Tibial artery (tissue), 4 donors: Measurements from ENCODE around the gene SMCHD1.

Experiments used
- DNase-seq, 2 donors: peaks; one replicate each; pipeline ENCODE4 v3.0.0-alpha.2; 2019
- H3K27ac ChIP-seq, 2 donors: fragments of 200-600 bp; sonication (generic) in 1 of 2; 1 replicate in 1 of 2; 2 replicates in 1 of 2; pipeline ENCODE4 v1.5.1; 2018 to 2019; ENCODE audit warnings: mild to moderate bottlenecking in 1 of 2
- H3K27me3 ChIP-seq, 2 donors: fragments of 200-600 bp; sonication (generic) in 1 of 2; one replicate each; pipeline versions ENCODE4 v1.5.1 to v1.6.0; 2016 to 2019
- H3K36me3 ChIP-seq, 3 donors: fragments of 200-600 bp; sonication (generic) in 2 of 3; one replicate each; pipeline ENCODE4 v1.5.1; 2016 to 2019; ENCODE audit warnings: mild to moderate bottlenecking in 2 of 3
- H3K4me1 ChIP-seq, 4 donors: fragments of 200-600 bp; sonication (generic) in 2 of 4; 1 replicate in 3 of 4; 2 replicates in 1 of 4; pipeline ENCODE4 v1.5.1; 2016 to 2019
- H3K4me3 ChIP-seq, 2 donors: fragments of 200-600 bp; sonication (generic) in 1 of 2; 1 replicate in 1 of 2; 2 replicates in 1 of 2; pipeline ENCODE4 v1.5.1; 2018 to 2019; ENCODE audit warnings: mild to moderate bottlenecking in 2 of 2
- H3K9me3 ChIP-seq, 3 donors: fragments of 200-600 bp; sonication (generic) in 1 of 3; one replicate each; pipeline ENCODE4 v1.5.1; 2016 to 2019
- CTCF ChIP-seq, 2 experiments: fragments of 200-600 bp in 1 of 2; fragments of 450-650 bp in 1 of 2; IDR thresholded peaks; one replicate each; pipeline ENCODE4 v1.5.1; 2017 to 2019; ENCODE audit warnings: antibody characterized with exemption in 2 of 2, mild to moderate bottlenecking in 1 of 2, moderate library complexity in 1 of 2
- intact Hi-C: fragments of 100-400 bp; cut with DNase I; formaldehyde crosslinking; loops from one replicate; pipeline ENCODE4 v1.15.0; 2023; ENCODE audit warnings: low total_unique reads

The SMCHD1 gene

DNA sequence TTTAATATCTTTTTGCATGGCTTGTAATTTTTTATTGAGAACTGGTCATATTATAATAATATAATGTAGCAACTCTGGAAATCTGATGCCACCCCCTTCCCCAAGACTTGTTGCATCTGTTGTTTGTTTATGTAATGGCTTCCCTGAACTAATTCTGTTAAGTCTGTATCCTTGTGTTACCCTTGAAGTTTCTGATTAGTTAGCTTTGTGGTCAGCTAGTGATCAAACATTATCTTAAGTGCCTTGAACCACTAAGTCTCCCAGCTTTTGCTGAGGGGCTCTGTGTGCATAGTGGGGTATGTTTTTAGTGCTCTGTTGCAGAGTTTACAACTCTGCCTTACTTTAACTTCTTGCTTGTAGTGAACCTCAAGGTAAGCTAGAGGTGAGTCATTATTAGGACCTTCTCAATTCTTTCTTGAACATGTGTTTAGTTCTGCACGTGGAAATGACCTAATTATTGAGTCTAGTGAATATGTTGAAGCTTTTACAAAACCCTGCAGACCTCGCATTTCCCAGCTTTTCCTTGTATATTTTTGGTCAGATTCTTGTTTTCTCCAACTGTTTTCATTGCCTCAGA lies 24.8 kb downstream of the SMCHD1 start:
- TF ChIP-seq CTCF (IDR thresholded peaks at IDR 0.05): no peak
- DNase-seq: no peak
- H3K9me3 ChIP-seq: no peaks in the 10 kb centered on the region
- intact Hi-C loops: no loop called here
- no peaks in the 10 kb centered on the region for H3K27me3 ChIP-seq
- H3K4me3 ChIP-seq: no peak overlapping the region
- H3K36me3 ChIP-seq: peaks cover 7 to 25% (median 14%) of the 10 kb centered on the region in 3 donors
- peaks cover 0 to 4% (median 0%) of the 10 kb centered on the region in 4 donors for H3K4me1 ChIP-seq
- no peak overlapping the region for H3K27ac ChIP-seq

DNA sequence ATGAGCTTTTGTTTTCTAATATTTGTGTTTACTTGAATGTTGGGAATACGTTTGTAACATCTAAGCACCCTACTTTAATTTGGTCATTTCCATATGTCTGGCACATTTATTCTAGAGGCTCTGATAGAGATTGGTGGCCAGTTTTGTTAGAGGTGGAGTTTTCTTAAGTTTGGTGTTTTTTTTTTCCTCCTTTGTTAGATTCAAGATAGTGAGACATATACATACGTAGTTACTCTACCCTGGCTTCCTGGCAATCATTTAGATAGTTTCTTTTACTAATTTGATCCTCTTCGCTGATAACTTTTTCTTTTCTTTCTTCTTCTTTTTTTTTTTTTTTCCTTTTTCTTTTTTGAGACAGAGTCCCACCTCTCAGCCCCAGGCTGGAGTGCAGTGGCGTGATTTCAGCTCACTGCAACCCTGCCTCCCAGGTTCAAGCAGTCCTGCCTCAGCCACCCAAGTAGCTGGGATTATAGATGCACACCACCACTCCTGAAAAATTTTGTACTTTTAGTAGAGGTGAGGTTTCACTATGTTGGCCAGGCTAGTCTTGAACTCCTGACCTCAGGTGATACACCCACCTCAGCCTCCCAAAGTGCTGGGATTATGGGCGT lies 26.6 kb downstream of the SMCHD1 start:
- TF ChIP-seq CTCF (IDR thresholded peaks at IDR 0.05): no peak
- peaks cover 0 to 4% (median 0%) of the 10 kb centered on the region in 3 donors for H3K9me3 ChIP-seq
- DNase-seq: no peak
- intact Hi-C loops: no loop called here
- H3K4me1 ChIP-seq: peaks cover 0 to 4% (median 0%) of the 10 kb centered on the region in 4 donors
- no peak overlapping the region for H3K4me3 ChIP-seq
- no peaks in the 10 kb centered on the region for H3K27me3 ChIP-seq
- no peak overlapping the region for H3K27ac ChIP-seq
- peaks cover 13 to 36% (median 29%) of the 10 kb centered on the region in 3 donors for H3K36me3 ChIP-seq

GRCh38 chr18:2683055-2683454 lies 27.5 kb downstream of the SMCHD1 start:
- Histone ChIP-seq H3K4me3 (no peak overlapping the region), H3K4me1 (peaks cover 0 to 4% (median 0%) of the 10 kb centered on the region in 4 donors), H3K27me3 (no peaks in the 10 kb centered on the region), H3K9me3 (peaks cover 0 to 4% (median 0%) of the 10 kb centered on the region in 3 donors), H3K27ac (no peak overlapping the region), H3K36me3 (peaks cover 13 to 41% (median 30%) of the 10 kb centered on the region in 3 donors)
- DNase-seq: no peak
- intact Hi-C loops: no loop called here
- no peak for TF ChIP-seq CTCF (IDR thresholded peaks at IDR 0.05)

DNA sequence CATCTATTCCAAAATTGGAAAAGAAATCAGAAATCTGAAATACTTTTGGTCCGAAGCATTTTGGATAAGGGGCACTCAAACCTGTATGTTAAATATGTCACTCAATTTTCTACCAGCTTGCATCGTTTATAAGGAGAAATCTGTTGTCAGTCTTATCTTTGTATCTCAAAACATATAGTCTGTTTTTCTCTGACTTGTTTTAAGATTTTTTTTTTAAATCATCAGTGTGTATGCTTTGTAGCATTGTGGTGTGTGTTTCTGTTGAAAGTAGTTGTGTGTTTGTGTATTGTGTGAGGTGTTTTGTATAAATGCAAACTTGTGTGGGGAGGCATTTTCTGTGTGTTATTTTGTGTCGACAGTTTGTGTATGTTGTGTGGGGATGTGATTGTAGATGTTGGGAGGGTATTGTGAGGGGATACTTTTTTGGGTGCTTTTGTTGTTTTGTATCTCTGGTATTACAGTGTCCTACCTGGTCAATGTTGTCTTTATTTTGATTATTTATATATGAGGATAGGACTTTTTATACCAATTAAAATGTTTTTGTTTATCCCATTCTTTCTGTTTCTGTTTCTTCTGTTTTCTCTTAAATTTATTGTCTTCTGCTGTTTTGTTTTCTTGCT lies 30.9 kb downstream of the SMCHD1 start:
- Histone ChIP-seq H3K27ac (no peak overlapping the region), H3K9me3 (peaks cover 0 to 4% (median 0%) of the 10 kb centered on the region in 3 donors), H3K36me3 (peaks cover 28 to 42% (median 39%) of the 10 kb centered on the region in 3 donors), H3K4me3 (no peak overlapping the region), H3K27me3 (no peaks in the 10 kb centered on the region), H3K4me1 (peaks cover 0 to 4% (median 0%) of the 10 kb centered on the region in 4 donors)
- no peak for TF ChIP-seq CTCF (IDR thresholded peaks at IDR 0.05)
- DNase-seq: no peak
- intact Hi-C loops: no loop called here

GRCh38 chr18:2687390-2688001 lies 32.0 kb downstream of the SMCHD1 start:
- no peak for TF ChIP-seq CTCF (IDR thresholded peaks at IDR 0.05)
- Histone ChIP-seq H3K4me1 (peaks cover 0 to 4% (median 0%) of the 10 kb centered on the region in 4 donors), H3K9me3 (peaks cover 0 to 4% (median 0%) of the 10 kb centered on the region in 3 donors), H3K4me3 (no peak overlapping the region), H3K27ac (no peak overlapping the region), H3K36me3 (peaks cover 37 to 52% (median 49%) of the 10 kb centered on the region in 3 donors), H3K27me3 (no peaks in the 10 kb centered on the region)
- no peak for DNase-seq
- intact Hi-C loops: no loop called here
